Measurements from ENCODE around the gene NAB1.

DNA sequence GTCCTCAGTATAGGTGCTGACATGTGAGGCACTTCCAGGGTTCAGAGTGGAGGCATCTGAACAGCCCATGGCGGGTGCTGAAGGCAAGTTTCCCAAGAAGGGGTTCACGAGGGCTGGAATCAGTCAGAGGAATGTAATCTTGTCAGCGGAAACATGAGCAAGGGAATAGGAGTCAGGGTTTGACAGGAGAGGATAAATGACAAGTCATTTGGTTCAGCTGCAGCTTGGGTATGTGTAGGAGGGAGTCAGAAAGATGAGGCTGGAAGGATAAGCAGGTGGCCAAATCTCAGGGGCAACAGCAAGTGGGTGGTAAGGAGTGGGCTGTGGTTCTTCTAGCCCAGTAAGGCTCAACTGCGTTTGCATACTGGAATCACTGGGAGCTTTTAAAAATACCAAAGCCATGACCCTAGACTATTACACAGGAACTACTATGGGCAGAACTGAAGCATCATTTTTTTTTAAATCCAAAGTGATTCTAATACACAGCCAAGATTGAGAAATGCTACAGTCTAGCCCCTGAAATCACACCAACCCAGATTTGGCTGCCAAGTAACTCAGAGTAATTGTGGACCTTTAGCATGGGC, 41.8 kb upstream of the NAB1 start:
- TF ChIP-seq EZH2 (IDR thresholded peaks at IDR 0.05) (no peak), POLR2AphosphoS5 (IDR thresholded peaks at IDR 0.05; ENCODE audit: borderline replicate concordance, low read depth, low read length) (no peak), FOXP2 (optimal IDR thresholded peaks at IDR 0.05; ENCODE audit: control extremely low read depth, extremely low read length, insufficient read depth) (no peak)
